GM23338 (cell line): ENCODE measurements around the gene UXS1. TPM values are rescaled to one million over a fixed set of nuclear protein-coding genes. Genes with fewer than 3 reads are reported as not detected.

ENCODE experiments used
- ATAC-seq: fragments of 200-7000 bp; cut with Tn5 transposase; 3 replicates; pipeline ENCODE4 v1.9.1; 2020
- DNase-seq: peaks from one replicate; pipeline ENCODE4 v3.0.0-alpha.2; 2015; ENCODE audit warnings: low spot score
- H2AFZ ChIP-seq: fragments of 200-600 bp; sonication (generic); 2 replicates; pipeline ENCODE4 v1.8.0; 2016; ENCODE audit warnings: antibody characterized with exemption, mild to moderate bottlenecking, moderate library complexity
- H3F3A ChIP-seq: fragments of 200-600 bp; sonication (generic); replicated peaks from 2 replicates; pipeline ENCODE4 v1.8.0; 2017; ENCODE audit warnings: antibody characterized with exemption, mixed run types, low read depth
- H3K27ac ChIP-seq: fragments of 200-600 bp; sonication (generic); 2 replicates; pipeline ENCODE4 v1.6.1; 2016; ENCODE audit warnings: low read depth
- H3K27me3 ChIP-seq: fragments of 200-600 bp; sonication (generic); 2 replicates; pipeline ENCODE4 v1.8.0; 2016; ENCODE audit warnings: mild to moderate bottlenecking, mixed run types, moderate library complexity; ENCODE audit not compliant: insufficient read depth
- H3K36me3 ChIP-seq: fragments of 200-600 bp; sonication (generic); 2 replicates; pipeline ENCODE4 v1.8.0; 2016; ENCODE audit warnings: mild to moderate bottlenecking; ENCODE audit not compliant: insufficient read depth
- H3K4me1 ChIP-seq: fragments of 200-600 bp; sonication (generic); 2 replicates; pipeline ENCODE4 v1.8.0; 2016; ENCODE audit warnings: mild to moderate bottlenecking, moderate library complexity; ENCODE audit not compliant: insufficient read depth
- H3K4me2 ChIP-seq: fragments of 200-600 bp; sonication (generic); 2 replicates; pipeline ENCODE4 v1.7.1; 2017; ENCODE audit warnings: mixed run types
- H3K4me3 ChIP-seq: fragments of 200-600 bp; sonication (generic); 2 replicates; pipeline ENCODE4 v1.6.1; 2016; ENCODE audit warnings: mixed run types
- H3K79me2 ChIP-seq: fragments of 200-600 bp; sonication (generic); replicated peaks from 2 replicates; pipeline ENCODE4 v1.8.0; 2017; ENCODE audit warnings: mild to moderate bottlenecking; ENCODE audit not compliant: insufficient read depth
- H3K9me2 ChIP-seq: fragments of 200-600 bp; sonication (generic); 2 replicates; pipeline ENCODE4 v1.8.0; 2017; ENCODE audit not compliant: insufficient read depth
- H4K20me1 ChIP-seq: fragments of 200-600 bp; sonication (generic); replicated peaks from 2 replicates; pipeline ENCODE4 v1.8.0; 2017; ENCODE audit warnings: mild to moderate bottlenecking; ENCODE audit not compliant: insufficient read depth
- H3K27ac Mint-ChIP-seq: 2 replicates; pipeline ENCODE4 v1.8.0; 2020; ENCODE audit warnings: inconsistent platforms, mild to moderate bottlenecking, moderate library complexity, mixed read lengths
- H3K27me3 Mint-ChIP-seq: 3 replicates; pipeline ENCODE4 v1.8.0; 2022; ENCODE audit warnings: low read depth, mild to moderate bottlenecking, moderate library complexity, mixed read lengths, inconsistent platforms; ENCODE audit not compliant: insufficient read depth, poor library complexity
- H3K36me3 Mint-ChIP-seq: 3 replicates; pipeline ENCODE4 v1.8.0; 2021; ENCODE audit warnings: low read depth, mild to moderate bottlenecking, inconsistent platforms, moderate library complexity, mixed read lengths
- H3K4me1 Mint-ChIP-seq: 3 replicates; pipeline ENCODE4 v1.8.0; 2020; ENCODE audit warnings: mild to moderate bottlenecking, inconsistent platforms, mixed read lengths
- H3K4me3 Mint-ChIP-seq: 3 replicates; pipeline ENCODE4 v1.8.0; 2021; ENCODE audit warnings: moderate library complexity, mild to moderate bottlenecking, inconsistent platforms, mixed read lengths
- H3K9me3 Mint-ChIP-seq: 3 replicates; pipeline ENCODE4 v1.8.0; 2020; ENCODE audit warnings: moderate library complexity, mild to moderate bottlenecking, inconsistent platforms, mixed read lengths
- CREB1 ChIP-seq: fragments of 250-450 bp; sonication (Bioruptor Pico); IDR thresholded peaks from 2 replicates; pipeline ENCODE4 v1.5.0; 2020; ENCODE audit warnings: low read depth, mild to moderate bottlenecking, moderate library complexity
- EZH2 ChIP-seq: fragments of 200-600 bp; sonication (generic); IDR thresholded peaks from one replicate; pipeline ENCODE4 v1.8.0; 2017; ENCODE audit warnings: antibody characterized with exemption, mild to moderate bottlenecking, low read depth; ENCODE audit not compliant: unreplicated experiment
- EZH2phosphoT487 ChIP-seq: fragments of 200-600 bp; sonication (generic); IDR thresholded peaks from one replicate; pipeline ENCODE4 v1.8.1; 2018; ENCODE audit warnings: antibody characterized with exemption; ENCODE audit not compliant: unreplicated experiment
- JUNB ChIP-seq: IDR thresholded peaks from one replicate; pipeline ENCODE4 v1.6.1; 2016; ENCODE audit warnings: antibody characterized with exemption; ENCODE audit not compliant: unreplicated experiment
- NANOG ChIP-seq: IDR thresholded peaks from 2 replicates; pipeline ENCODE4 v1.6.1; 2016; ENCODE audit warnings: antibody characterized with exemption, borderline replicate concordance
- ZNF114 ChIP-seq: fragments of 250-450 bp; sonication (Bioruptor Pico); IDR thresholded peaks from 2 replicates; pipeline ENCODE4 v1.5.0; 2020; ENCODE audit warnings: mild to moderate bottlenecking, moderate library complexity
- ZNF331 ChIP-seq: fragments of 250-450 bp; sonication (Bioruptor Pico); IDR thresholded peaks from 2 replicates; pipeline ENCODE4 v1.5.0; 2020; ENCODE audit warnings: low read depth, mild to moderate bottlenecking, moderate library complexity
- polyA plus RNA-seq: library from polyadenylated mRNA; unstranded; fragments of >200 nt; fragmentation: Nextera tagmentation; extraction: Ambion mirVana; gene quantifications from 2 replicates; pipeline ENCODE4 v1.2.1, GENCODE V29; 2016
- total RNA-seq: library from RNA; depleted of rRNA; stranded (reverse); fragments of >200 nt; shearing (Covaris generic); gene quantifications from 2 replicates; pipeline ENCODE4 v1.2.3, GENCODE V29; 2014
- TF ChIP-seq, protein P1 (sequence below): IDR thresholded peaks from one replicate; pipeline ENCODE4 v1.6.1; 2018; ENCODE audit warnings: antibody characterized with exemption; ENCODE audit not compliant: unreplicated experiment
- TF ChIP-seq, protein P2 (sequence below): fragments of 250-450 bp; sonication (Bioruptor Pico); IDR thresholded peaks from 2 replicates; pipeline ENCODE4 v1.5.0; 2020; ENCODE audit warnings: mild to moderate bottlenecking, moderate library complexity

Gene UXS1
- total and polyA plus RNA-seq, 2 experiments from 2014 or later: 48.7 to 131 TPM

DNA sequence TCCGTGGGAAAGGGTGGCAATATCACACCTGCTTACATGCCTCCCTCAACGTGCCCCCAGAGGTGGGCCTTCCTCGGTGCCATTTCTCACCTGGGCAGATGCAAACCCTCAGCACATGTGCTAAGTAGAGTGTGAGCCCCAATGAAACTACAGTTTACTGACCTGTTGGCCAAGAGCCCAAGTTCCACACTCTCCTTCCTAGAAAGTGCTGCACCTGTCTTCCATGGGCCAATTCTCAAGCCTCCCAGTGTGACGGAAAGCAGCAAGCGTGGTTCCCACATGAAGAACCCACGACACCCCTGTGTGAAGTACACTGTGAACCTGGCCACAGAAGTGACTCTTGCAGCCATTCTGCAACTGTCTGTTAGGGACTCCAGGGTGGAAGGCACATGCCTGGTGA lies 73.7 kb downstream of the UXS1 start (continued):
- TF ChIP-seq, protein P1, sequence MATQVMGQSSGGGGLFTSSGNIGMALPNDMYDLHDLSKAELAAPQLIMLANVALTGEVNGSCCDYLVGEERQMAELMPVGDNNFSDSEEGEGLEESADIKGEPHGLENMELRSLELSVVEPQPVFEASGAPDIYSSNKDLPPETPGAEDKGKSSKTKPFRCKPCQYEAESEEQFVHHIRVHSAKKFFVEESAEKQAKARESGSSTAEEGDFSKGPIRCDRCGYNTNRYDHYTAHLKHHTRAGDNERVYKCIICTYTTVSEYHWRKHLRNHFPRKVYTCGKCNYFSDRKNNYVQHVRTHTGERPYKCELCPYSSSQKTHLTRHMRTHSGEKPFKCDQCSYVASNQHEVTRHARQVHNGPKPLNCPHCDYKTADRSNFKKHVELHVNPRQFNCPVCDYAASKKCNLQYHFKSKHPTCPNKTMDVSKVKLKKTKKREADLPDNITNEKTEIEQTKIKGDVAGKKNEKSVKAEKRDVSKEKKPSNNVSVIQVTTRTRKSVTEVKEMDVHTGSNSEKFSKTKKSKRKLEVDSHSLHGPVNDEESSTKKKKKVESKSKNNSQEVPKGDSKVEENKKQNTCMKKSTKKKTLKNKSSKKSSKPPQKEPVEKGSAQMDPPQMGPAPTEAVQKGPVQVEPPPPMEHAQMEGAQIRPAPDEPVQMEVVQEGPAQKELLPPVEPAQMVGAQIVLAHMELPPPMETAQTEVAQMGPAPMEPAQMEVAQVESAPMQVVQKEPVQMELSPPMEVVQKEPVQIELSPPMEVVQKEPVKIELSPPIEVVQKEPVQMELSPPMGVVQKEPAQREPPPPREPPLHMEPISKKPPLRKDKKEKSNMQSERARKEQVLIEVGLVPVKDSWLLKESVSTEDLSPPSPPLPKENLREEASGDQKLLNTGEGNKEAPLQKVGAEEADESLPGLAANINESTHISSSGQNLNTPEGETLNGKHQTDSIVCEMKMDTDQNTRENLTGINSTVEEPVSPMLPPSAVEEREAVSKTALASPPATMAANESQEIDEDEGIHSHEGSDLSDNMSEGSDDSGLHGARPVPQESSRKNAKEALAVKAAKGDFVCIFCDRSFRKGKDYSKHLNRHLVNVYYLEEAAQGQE: no peak
- TF ChIP-seq EZH2 (no peak), ZNF331 (CRISPR knock-in tag) (no peak), ZNF114 (CRISPR knock-in tag) (no peak), EZH2phosphoT487 (no peak), CREB1 (no peak), NANOG (no peak), JUNB (no peak)

DNA sequence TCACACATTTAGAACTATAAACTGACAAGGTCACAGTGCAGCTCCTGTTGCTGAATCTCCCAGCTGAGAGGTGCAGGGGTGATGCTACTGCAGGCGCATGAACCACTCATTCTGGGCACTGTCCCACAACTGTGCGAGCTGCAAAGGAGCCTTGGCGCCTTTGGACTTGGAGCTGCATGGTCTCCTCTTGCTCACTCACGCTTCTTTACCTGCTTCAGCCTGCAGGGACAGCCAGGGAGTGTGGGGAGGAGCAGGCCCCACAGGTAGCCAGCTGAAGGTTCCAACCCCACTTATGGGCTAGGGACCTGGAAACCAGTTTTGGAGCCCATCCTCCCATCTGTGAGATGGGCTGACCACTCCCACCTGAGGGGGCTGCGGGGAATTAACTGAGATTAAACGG lies 75.0 kb downstream of the UXS1 start:
- DNase-seq (no peak), ATAC-seq (peak; percentile 74)
- H3K4me1 ChIP-seq: peaks cover 18% of the 10 kb centered on the region
- Mint-ChIP-seq H3K4me3 (no peak overlapping the region), H3K4me1 (peaks cover 21% of the 10 kb centered on the region), H3K9me3 (no peaks in the 10 kb centered on the region), H3K27ac (no peak overlapping the region), H3K27me3 (no peaks in the 10 kb centered on the region), H3K36me3 (peaks cover 8% of the 10 kb centered on the region; the same call in 2 of the 3 replicates)
- no peak overlapping the region for H3K4me3 ChIP-seq
- peaks cover 4% of the 10 kb centered on the region; the same call in 1 of the 2 replicates for H3K36me3 ChIP-seq
- H3K27me3 ChIP-seq: no peaks in the 10 kb centered on the region
- H3K9me2 ChIP-seq: no peaks in the 10 kb centered on the region
- TF ChIP-seq, protein P2, sequence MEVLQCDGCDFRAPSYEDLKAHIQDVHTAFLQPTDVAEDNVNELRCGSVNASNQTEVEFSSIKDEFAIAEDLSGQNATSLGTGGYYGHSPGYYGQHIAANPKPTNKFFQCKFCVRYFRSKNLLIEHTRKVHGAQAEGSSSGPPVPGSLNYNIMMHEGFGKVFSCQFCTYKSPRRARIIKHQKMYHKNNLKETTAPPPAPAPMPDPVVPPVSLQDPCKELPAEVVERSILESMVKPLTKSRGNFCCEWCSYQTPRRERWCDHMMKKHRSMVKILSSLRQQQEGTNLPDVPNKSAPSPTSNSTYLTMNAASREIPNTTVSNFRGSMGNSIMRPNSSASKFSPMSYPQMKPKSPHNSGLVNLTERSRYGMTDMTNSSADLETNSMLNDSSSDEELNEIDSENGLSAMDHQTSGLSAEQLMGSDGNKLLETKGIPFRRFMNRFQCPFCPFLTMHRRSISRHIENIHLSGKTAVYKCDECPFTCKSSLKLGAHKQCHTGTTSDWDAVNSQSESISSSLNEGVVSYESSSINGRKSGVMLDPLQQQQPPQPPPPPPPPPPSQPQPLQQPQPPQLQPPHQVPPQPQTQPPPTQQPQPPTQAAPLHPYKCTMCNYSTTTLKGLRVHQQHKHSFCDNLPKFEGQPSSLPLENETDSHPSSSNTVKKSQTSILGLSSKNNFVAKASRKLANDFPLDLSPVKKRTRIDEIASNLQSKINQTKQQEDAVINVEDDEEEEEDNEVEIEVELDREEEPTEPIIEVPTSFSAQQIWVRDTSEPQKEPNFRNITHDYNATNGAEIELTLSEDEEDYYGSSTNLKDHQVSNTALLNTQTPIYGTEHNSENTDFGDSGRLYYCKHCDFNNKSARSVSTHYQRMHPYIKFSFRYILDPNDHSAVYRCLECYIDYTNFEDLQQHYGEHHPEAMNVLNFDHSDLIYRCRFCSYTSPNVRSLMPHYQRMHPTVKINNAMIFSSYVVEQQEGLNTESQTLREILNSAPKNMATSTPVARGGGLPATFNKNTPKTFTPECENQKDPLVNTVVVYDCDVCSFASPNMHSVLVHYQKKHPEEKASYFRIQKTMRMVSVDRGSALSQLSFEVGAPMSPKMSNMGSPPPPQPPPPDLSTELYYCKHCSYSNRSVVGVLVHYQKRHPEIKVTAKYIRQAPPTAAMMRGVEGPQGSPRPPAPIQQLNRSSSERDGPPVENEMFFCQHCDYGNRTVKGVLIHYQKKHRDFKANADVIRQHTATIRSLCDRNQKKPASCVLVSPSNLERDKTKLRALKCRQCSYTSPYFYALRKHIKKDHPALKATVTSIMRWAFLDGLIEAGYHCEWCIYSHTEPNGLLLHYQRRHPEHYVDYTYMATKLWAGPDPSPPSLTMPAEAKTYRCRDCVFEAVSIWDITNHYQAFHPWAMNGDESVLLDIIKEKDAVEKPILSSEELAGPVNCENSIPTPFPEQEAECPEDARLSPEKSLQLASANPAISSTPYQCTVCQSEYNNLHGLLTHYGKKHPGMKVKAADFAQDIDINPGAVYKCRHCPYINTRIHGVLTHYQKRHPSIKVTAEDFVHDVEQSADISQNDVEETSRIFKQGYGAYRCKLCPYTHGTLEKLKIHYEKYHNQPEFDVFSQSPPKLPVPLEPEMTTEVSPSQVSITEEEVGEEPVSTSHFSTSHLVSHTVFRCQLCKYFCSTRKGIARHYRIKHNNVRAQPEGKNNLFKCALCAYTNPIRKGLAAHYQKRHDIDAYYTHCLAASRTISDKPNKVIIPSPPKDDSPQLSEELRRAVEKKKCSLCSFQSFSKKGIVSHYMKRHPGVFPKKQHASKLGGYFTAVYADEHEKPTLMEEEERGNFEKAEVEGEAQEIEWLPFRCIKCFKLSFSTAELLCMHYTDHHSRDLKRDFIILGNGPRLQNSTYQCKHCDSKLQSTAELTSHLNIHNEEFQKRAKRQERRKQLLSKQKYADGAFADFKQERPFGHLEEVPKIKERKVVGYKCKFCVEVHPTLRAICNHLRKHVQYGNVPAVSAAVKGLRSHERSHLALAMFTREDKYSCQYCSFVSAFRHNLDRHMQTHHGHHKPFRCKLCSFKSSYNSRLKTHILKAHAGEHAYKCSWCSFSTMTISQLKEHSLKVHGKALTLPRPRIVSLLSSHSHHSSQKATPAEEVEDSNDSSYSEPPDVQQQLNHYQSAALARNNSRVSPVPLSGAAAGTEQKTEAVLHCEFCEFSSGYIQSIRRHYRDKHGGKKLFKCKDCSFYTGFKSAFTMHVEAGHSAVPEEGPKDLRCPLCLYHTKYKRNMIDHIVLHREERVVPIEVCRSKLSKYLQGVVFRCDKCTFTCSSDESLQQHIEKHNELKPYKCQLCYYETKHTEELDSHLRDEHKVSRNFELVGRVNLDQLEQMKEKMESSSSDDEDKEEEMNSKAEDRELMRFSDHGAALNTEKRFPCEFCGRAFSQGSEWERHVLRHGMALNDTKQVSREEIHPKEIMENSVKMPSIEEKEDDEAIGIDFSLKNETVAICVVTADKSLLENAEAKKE: no peak
- no peak overlapping the region for H2AFZ ChIP-seq
- no peaks in the 10 kb centered on the region for H3F3A ChIP-seq
- H3K27ac ChIP-seq: 0 out of 2 replicates have a peak overlapping the region, but pooled peaks have one; percentile 19
- peaks cover 11% of the 10 kb centered on the region for H4K20me1 ChIP-seq
- peaks cover 30% of the 10 kb centered on the region for H3K79me2 ChIP-seq
- H3K4me2 ChIP-seq: no peak overlapping the region
